Muscle of leg (tissue), 11 donors: ENCODE results near the gene FAM234A. TPM values are rescaled to one million over a fixed set of nuclear protein-coding genes. Genes with fewer than 3 reads are reported as not detected.
"Not testable (repeated sequence)": the region's sequence is repeated elsewhere in the genome, so short reads cannot be mapped to it uniquely, and the experiment has no call there.

ENCODE experiments used
- DNase-seq: peaks from one replicate; pipeline ENCODE4 v3.0.0; 2013
- H3K27ac ChIP-seq: one replicate; pipeline ENCODE4 v1.5.1; 2013; ENCODE audit warnings: mild to moderate bottlenecking, low read length, control low read depth
- H3K27me3 ChIP-seq: one replicate; pipeline ENCODE4 v1.6.1; 2013; ENCODE audit warnings: low read length; ENCODE audit not compliant: control insufficient read depth, insufficient read depth
- H3K36me3 ChIP-seq: one replicate; pipeline ENCODE4 v1.6.1; 2013; ENCODE audit warnings: low read length; ENCODE audit not compliant: control insufficient read depth, insufficient read depth
- H3K4me1 ChIP-seq: one replicate; pipeline ENCODE4 v1.6.1; 2013; ENCODE audit warnings: low read length; ENCODE audit not compliant: control insufficient read depth, insufficient read depth
- H3K4me3 ChIP-seq: one replicate; pipeline ENCODE4 v1.5.1; 2013; ENCODE audit warnings: low read length, control low read depth
- H3K9me3 ChIP-seq: replicated peaks from 2 replicates; pipeline ENCODE4 v1.6.1; 2013; ENCODE audit warnings: low read depth, low read length; ENCODE audit not compliant: control insufficient read depth
- WGBS: methylation state at CpG from one replicate; pipeline ENCODE4 v1.1.5; 2013; ENCODE audit warnings: missing lambda C conversion rate; ENCODE audit not compliant: insufficient coverage; 5-methylcytosine and 5-hydroxymethylcytosine counted together
- polyA plus RNA-seq, 8 donors: library from polyadenylated mRNA; unstranded; fragments of 120-200 nt; gene quantifications; one replicate each; pipeline versions ENCODE4 v1.2.1 to v1.2.3, GENCODE V29; 2013; ENCODE audit warnings: inconsistent platforms in 1 of 8, low replicate concordance in 1 of 8; ENCODE audit not compliant: insufficient read length in 8 of 8, insufficient read depth in 1 of 8
- total RNA-seq: library from RNA; stranded (reverse); fragments of 120-200 nt; gene quantifications from one replicate; pipeline ENCODE4 v1.2.4, GENCODE V29; 2013

FAM234A gene
- total and polyA plus RNA-seq, 9 donors = 26.9 to 49.5 (median 43.0) TPM

DNA sequence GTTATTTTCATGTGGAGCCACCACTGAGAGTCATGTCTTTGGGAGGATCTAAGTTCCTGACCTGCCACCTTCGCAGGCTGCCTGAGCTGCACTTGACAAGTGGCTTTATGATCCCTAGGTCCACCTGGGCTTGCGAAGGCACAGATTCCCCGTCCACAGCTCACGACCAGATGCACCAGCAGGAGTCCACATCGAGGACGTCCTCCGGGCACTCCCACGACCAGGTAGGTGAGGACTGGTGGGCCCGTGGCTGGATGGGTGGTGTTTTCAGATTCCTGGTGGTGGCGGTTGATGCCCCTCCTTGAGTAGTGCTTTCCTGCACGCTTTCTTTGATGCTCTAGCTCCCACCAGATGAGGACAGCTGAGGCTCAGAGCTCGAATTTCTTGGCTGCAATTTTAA, 14.8 kb downstream of the FAM234A start:
- no peaks in the 10 kb centered on the region for H3K27me3 ChIP-seq
- H3K9me3 ChIP-seq = no peaks in the 10 kb centered on the region
- no peak for DNase-seq
- WGBS = 78% methylated on average over 11 of the region's 12 CpGs
- peaks cover 17% of the 10 kb centered on the region for H3K36me3 ChIP-seq
- H3K4me1 ChIP-seq = no peaks in the 10 kb centered on the region
- no peak overlapping the region for H3K27ac ChIP-seq
- H3K4me3 ChIP-seq = no peak overlapping the region

DNA sequence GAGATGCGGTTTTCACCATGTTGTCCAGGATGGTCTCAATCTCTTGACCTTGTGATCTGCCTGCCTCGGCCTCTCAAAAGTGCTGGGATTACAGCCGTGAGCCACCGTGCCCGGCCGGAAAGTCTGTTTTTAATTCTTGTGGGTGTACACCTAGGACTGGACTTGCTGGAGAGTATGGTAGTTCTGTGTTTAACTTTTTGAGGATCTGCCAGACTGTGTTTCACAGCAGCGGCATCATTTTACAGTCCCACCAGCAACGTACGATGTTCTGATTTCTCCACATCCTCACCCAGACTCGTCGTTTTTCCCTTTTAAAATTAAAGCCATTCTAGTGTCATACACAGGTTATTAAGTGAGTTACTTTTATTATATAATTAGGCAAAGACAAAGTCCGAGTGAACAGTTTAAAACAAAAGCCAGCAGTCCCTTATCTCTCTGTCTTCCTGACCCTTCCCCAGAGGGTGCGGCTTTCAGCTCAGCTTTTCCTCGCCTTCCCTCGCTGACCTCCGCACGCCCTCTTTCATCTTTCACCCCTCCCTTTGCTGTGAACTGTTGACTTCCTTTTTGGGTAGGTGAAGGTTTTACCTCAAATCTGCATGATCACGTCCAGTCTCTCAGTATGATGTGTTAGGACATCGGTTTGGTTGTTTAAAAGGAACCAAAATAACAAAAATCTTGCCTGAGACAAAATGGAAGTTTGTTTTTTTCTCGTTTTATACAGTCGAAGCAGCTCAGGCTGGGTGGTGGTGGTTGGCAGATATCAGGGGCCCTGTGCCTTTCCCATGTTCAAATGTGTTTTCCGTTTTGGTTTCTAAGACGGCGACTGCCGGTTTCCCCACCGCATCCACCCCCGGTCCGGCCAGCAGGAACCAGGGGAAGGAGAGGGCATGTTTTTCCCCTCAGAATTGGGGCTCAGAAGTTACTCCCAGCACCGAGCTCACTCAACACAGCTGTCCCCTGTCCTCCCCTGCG, 18.0 kb downstream of the FAM234A start:
- H3K27ac ChIP-seq = no peak overlapping the region
- H3K36me3 ChIP-seq = peaks cover 30% of the 10 kb centered on the region
- H3K9me3 ChIP-seq = no peaks in the 10 kb centered on the region
- H3K27me3 ChIP-seq = no peaks in the 10 kb centered on the region
- 41% methylated on average over 7 of the region's 30 CpGs for WGBS
- DNase-seq = no peak
- H3K4me1 ChIP-seq = no peaks in the 10 kb centered on the region
- H3K4me3 ChIP-seq = no peak overlapping the region

DNA sequence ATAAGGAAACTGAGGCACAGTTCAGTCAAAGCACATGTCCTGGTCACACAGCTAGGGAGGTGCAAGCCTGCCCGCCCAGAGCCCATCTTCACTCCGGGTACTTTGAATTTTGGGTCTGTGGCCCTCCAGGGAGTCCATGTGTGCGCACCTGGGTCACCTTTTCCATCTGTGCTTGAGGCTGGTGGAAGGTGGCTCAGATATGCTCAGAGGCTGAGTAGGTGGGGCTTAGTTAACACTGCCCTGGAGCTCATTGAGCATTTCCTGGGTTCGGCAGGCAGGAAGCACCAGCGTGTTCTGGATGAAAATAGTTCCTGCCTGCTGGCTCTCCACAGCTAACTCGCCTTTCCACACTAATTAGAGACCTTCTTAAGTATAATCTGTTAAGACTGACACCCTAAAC, 19.2 kb downstream of the FAM234A start:
- Histone ChIP-seq H3K9me3 (no peaks in the 10 kb centered on the region), H3K27me3 (no peaks in the 10 kb centered on the region), H3K36me3 (peaks cover 30% of the 10 kb centered on the region), H3K27ac (no peak overlapping the region), H3K4me1 (no peaks in the 10 kb centered on the region), H3K4me3 (no peak overlapping the region)
- 75% methylated on average over 4 of the region's 6 CpGs for WGBS
- no peak for DNase-seq

DNA sequence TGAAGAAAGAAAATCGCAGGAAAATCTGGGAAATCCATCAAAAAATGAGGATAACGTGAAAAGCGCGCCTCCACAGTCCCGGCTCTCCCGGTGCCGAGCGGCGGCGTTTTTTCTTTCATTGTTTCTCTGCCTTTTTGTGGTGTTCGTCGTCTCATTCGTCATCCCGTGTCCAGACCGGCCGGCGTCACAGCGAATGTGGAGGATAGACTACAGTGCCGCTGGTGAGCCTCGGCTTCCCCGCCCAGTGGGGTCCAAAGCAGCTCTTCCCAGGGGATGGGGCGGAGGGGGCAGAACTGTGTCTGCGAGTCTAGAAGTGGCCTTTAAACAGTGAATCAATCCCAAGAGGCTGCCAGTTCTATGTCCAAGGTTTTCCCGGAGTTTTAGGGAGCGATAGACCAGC, 19.8 kb downstream of the FAM234A start:
- H3K4me1 ChIP-seq = no peaks in the 10 kb centered on the region
- H3K9me3 ChIP-seq = no peaks in the 10 kb centered on the region
- no peak for DNase-seq
- WGBS = 94% methylated on average over 25 of the region's 25 CpGs
- no peak overlapping the region for H3K4me3 ChIP-seq
- no peaks in the 10 kb centered on the region for H3K27me3 ChIP-seq
- no peak overlapping the region for H3K27ac ChIP-seq
- peaks cover 33% of the 10 kb centered on the region for H3K36me3 ChIP-seq

GRCh38 chr16:255183-255582, 20.6 kb downstream of the FAM234A start:
- Histone ChIP-seq H3K4me3 (no peak overlapping the region), H3K9me3 (no peaks in the 10 kb centered on the region), H3K4me1 (no peaks in the 10 kb centered on the region), H3K27me3 (no peaks in the 10 kb centered on the region), H3K27ac (no peak overlapping the region), H3K36me3 (peaks cover 38% of the 10 kb centered on the region)
- 100% methylated on average over 1 of the region's 6 CpGs for WGBS
- no peak for DNase-seq

- not testable (repeated sequence) for H3K4me3 ChIP-seq, H3K27me3 ChIP-seq, DNase-seq, H3K9me3 ChIP-seq, H3K4me1 ChIP-seq, H3K27ac ChIP-seq
- WGBS = no CpG with 5 or more reads among the region's 13 CpGs
- peaks cover 60% of the 10 kb centered on the region for H3K36me3 ChIP-seq
Observed at GRCh38 chr16:258091-258490, 23.5 kb downstream of the FAM234A start.

- Histone ChIP-seq H3K27me3 (no peaks in the 10 kb centered on the region), H3K9me3 (no peaks in the 10 kb centered on the region), H3K27ac (no peak overlapping the region), H3K36me3 (peaks cover 64% of the 10 kb centered on the region), H3K4me1 (peaks cover 1% of the 10 kb centered on the region), H3K4me3 (no peak overlapping the region)
- WGBS = 88% methylated on average over 3 of the region's 10 CpGs
- DNase-seq = no peak
Observed at GRCh38 chr16:259226-259625, 24.6 kb downstream of the FAM234A start.

DNA sequence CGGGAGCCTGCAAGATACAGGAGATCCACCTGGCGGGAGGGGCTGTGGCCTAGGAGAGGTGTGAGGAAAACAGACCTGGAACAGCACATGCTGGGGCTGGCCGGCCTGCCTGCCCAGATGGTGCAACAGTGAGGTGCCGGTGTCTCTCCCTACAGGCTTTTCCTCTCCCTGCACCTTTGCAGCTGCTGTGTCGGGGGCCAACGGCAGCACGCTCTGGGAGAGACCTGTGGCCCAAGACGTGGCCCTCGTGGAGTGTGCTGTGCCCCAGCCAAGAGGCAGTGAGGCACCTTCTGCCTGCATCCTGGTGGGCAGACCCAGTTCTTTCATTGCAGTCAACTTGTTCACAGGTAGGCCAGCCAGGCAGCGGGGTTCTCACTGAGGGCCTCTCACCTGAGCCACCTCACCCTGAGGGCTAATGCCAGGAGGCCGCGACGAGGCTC, 25.2 kb downstream of the FAM234A start:
- Histone ChIP-seq H3K9me3 (no peaks in the 10 kb centered on the region), H3K4me1 (peaks cover 6% of the 10 kb centered on the region), H3K27me3 (no peaks in the 10 kb centered on the region), H3K27ac (no peak overlapping the region), H3K36me3 (peaks cover 63% of the 10 kb centered on the region), H3K4me3 (no peak overlapping the region)
- DNase-seq = no peak
- 90% methylated on average over 13 of the region's 13 CpGs for WGBS

GRCh38 chr16:260326-260725, 25.7 kb downstream of the FAM234A start:
- WGBS = 94% methylated on average over 17 of the region's 19 CpGs
- H3K4me3 ChIP-seq = no peak overlapping the region
- H3K27me3 ChIP-seq = no peaks in the 10 kb centered on the region

GRCh38 chr16:261031-261691, 26.5 kb downstream of the FAM234A start:
- H3K4me3 ChIP-seq = no peak overlapping the region
- peaks cover 54% of the 10 kb centered on the region for H3K36me3 ChIP-seq
- 84% methylated on average over 28 of the region's 28 CpGs for WGBS
- peaks cover 19% of the 10 kb centered on the region for H3K4me1 ChIP-seq
- H3K9me3 ChIP-seq = no peaks in the 10 kb centered on the region
- no peaks in the 10 kb centered on the region for H3K27me3 ChIP-seq
- no peak for DNase-seq
- no peak overlapping the region for H3K27ac ChIP-seq

More at GRCh38 chr16:260326-260725, 25.7 kb downstream of the FAM234A start:
- no peak for DNase-seq
- Histone ChIP-seq H3K4me1 (peaks cover 11% of the 10 kb centered on the region), H3K9me3 (no peaks in the 10 kb centered on the region), H3K27ac (no peak overlapping the region), H3K36me3 (peaks cover 60% of the 10 kb centered on the region)
